GM23338 (cell line): ENCODE measurements around the gene ANKRD11. TPM values are rescaled to one million over a fixed set of nuclear protein-coding genes. Genes with fewer than 3 reads are reported as not detected.

ENCODE experiments used
- ATAC-seq: fragments of 200-7000 bp; cut with Tn5 transposase; 3 replicates; pipeline ENCODE4 v1.9.1; 2020
- DNase-seq: peaks from one replicate; pipeline ENCODE4 v3.0.0-alpha.2; 2015; ENCODE audit warnings: low spot score
- H2AFZ ChIP-seq: fragments of 200-600 bp; sonication (generic); 2 replicates; pipeline ENCODE4 v1.8.0; 2016; ENCODE audit warnings: antibody characterized with exemption, mild to moderate bottlenecking, moderate library complexity
- H3F3A ChIP-seq: fragments of 200-600 bp; sonication (generic); replicated peaks from 2 replicates; pipeline ENCODE4 v1.8.0; 2017; ENCODE audit warnings: antibody characterized with exemption, mixed run types, low read depth
- H3K27ac ChIP-seq: fragments of 200-600 bp; sonication (generic); 2 replicates; pipeline ENCODE4 v1.6.1; 2016; ENCODE audit warnings: low read depth
- H3K27me3 ChIP-seq: fragments of 200-600 bp; sonication (generic); 2 replicates; pipeline ENCODE4 v1.8.0; 2016; ENCODE audit warnings: mild to moderate bottlenecking, mixed run types, moderate library complexity; ENCODE audit not compliant: insufficient read depth
- H3K36me3 ChIP-seq: fragments of 200-600 bp; sonication (generic); 2 replicates; pipeline ENCODE4 v1.8.0; 2016; ENCODE audit warnings: mild to moderate bottlenecking; ENCODE audit not compliant: insufficient read depth
- H3K4me1 ChIP-seq: fragments of 200-600 bp; sonication (generic); 2 replicates; pipeline ENCODE4 v1.8.0; 2016; ENCODE audit warnings: mild to moderate bottlenecking, moderate library complexity; ENCODE audit not compliant: insufficient read depth
- H3K4me2 ChIP-seq: fragments of 200-600 bp; sonication (generic); 2 replicates; pipeline ENCODE4 v1.7.1; 2017; ENCODE audit warnings: mixed run types
- H3K4me3 ChIP-seq: fragments of 200-600 bp; sonication (generic); 2 replicates; pipeline ENCODE4 v1.6.1; 2016; ENCODE audit warnings: mixed run types
- H3K79me2 ChIP-seq: fragments of 200-600 bp; sonication (generic); replicated peaks from 2 replicates; pipeline ENCODE4 v1.8.0; 2017; ENCODE audit warnings: mild to moderate bottlenecking; ENCODE audit not compliant: insufficient read depth
- H3K9me2 ChIP-seq: fragments of 200-600 bp; sonication (generic); 2 replicates; pipeline ENCODE4 v1.8.0; 2017; ENCODE audit not compliant: insufficient read depth
- H4K20me1 ChIP-seq: fragments of 200-600 bp; sonication (generic); replicated peaks from 2 replicates; pipeline ENCODE4 v1.8.0; 2017; ENCODE audit warnings: mild to moderate bottlenecking; ENCODE audit not compliant: insufficient read depth
- H3K27ac Mint-ChIP-seq: 2 replicates; pipeline ENCODE4 v1.8.0; 2020; ENCODE audit warnings: inconsistent platforms, mild to moderate bottlenecking, moderate library complexity, mixed read lengths
- H3K27me3 Mint-ChIP-seq: 3 replicates; pipeline ENCODE4 v1.8.0; 2022; ENCODE audit warnings: low read depth, mild to moderate bottlenecking, moderate library complexity, mixed read lengths, inconsistent platforms; ENCODE audit not compliant: insufficient read depth, poor library complexity
- H3K36me3 Mint-ChIP-seq: 3 replicates; pipeline ENCODE4 v1.8.0; 2021; ENCODE audit warnings: low read depth, mild to moderate bottlenecking, inconsistent platforms, moderate library complexity, mixed read lengths
- H3K4me1 Mint-ChIP-seq: 3 replicates; pipeline ENCODE4 v1.8.0; 2020; ENCODE audit warnings: mild to moderate bottlenecking, inconsistent platforms, mixed read lengths
- H3K4me3 Mint-ChIP-seq: 3 replicates; pipeline ENCODE4 v1.8.0; 2021; ENCODE audit warnings: moderate library complexity, mild to moderate bottlenecking, inconsistent platforms, mixed read lengths
- H3K9me3 Mint-ChIP-seq: 3 replicates; pipeline ENCODE4 v1.8.0; 2020; ENCODE audit warnings: moderate library complexity, mild to moderate bottlenecking, inconsistent platforms, mixed read lengths
- CREB1 ChIP-seq: fragments of 250-450 bp; sonication (Bioruptor Pico); IDR thresholded peaks from 2 replicates; pipeline ENCODE4 v1.5.0; 2020; ENCODE audit warnings: low read depth, mild to moderate bottlenecking, moderate library complexity
- EZH2 ChIP-seq: fragments of 200-600 bp; sonication (generic); IDR thresholded peaks from one replicate; pipeline ENCODE4 v1.8.0; 2017; ENCODE audit warnings: antibody characterized with exemption, mild to moderate bottlenecking, low read depth; ENCODE audit not compliant: unreplicated experiment
- EZH2phosphoT487 ChIP-seq: fragments of 200-600 bp; sonication (generic); IDR thresholded peaks from one replicate; pipeline ENCODE4 v1.8.1; 2018; ENCODE audit warnings: antibody characterized with exemption; ENCODE audit not compliant: unreplicated experiment
- JUNB ChIP-seq: IDR thresholded peaks from one replicate; pipeline ENCODE4 v1.6.1; 2016; ENCODE audit warnings: antibody characterized with exemption; ENCODE audit not compliant: unreplicated experiment
- NANOG ChIP-seq: IDR thresholded peaks from 2 replicates; pipeline ENCODE4 v1.6.1; 2016; ENCODE audit warnings: antibody characterized with exemption, borderline replicate concordance
- POLR2AphosphoS5 ChIP-seq: IDR thresholded peaks from 2 replicates; pipeline ENCODE4 v1.6.1; 2016; ENCODE audit warnings: antibody characterized with exemption, low read depth
- STAT1 ChIP-seq: IDR thresholded peaks from one replicate; pipeline ENCODE4 v1.6.1; 2016; ENCODE audit warnings: antibody characterized with exemption; ENCODE audit not compliant: unreplicated experiment
- ZNF114 ChIP-seq: fragments of 250-450 bp; sonication (Bioruptor Pico); IDR thresholded peaks from 2 replicates; pipeline ENCODE4 v1.5.0; 2020; ENCODE audit warnings: mild to moderate bottlenecking, moderate library complexity
- ZNF331 ChIP-seq: fragments of 250-450 bp; sonication (Bioruptor Pico); IDR thresholded peaks from 2 replicates; pipeline ENCODE4 v1.5.0; 2020; ENCODE audit warnings: low read depth, mild to moderate bottlenecking, moderate library complexity
- polyA plus RNA-seq: library from polyadenylated mRNA; unstranded; fragments of >200 nt; fragmentation: Nextera tagmentation; extraction: Ambion mirVana; gene quantifications from 2 replicates; pipeline ENCODE4 v1.2.1, GENCODE V29; 2016
- total RNA-seq: library from RNA; depleted of rRNA; stranded (reverse); fragments of >200 nt; shearing (Covaris generic); gene quantifications from 2 replicates; pipeline ENCODE4 v1.2.3, GENCODE V29; 2014
- TF ChIP-seq, protein P1 (sequence below): IDR thresholded peaks from 2 replicates; pipeline ENCODE4 v1.6.1; 2016; ENCODE audit warnings: antibody characterized with exemption
- TF ChIP-seq, protein P2 (sequence below): IDR thresholded peaks from one replicate; pipeline ENCODE4 v1.6.1; 2018; ENCODE audit warnings: antibody characterized with exemption; ENCODE audit not compliant: unreplicated experiment
- TF ChIP-seq, protein P3 (sequence below), 2 experiments: fragments of 200-600 bp in 1 of 2; sonication (generic) in 1 of 2; conservative IDR thresholded peaks; 2 replicates each; pipeline versions ENCODE4 v1.5.1 to v1.6.1; 2016 to 2017; ENCODE audit warnings: antibody characterized with exemption in 2 of 2, low read depth in 2 of 2, mild to moderate bottlenecking in 2 of 2, moderate library complexity in 1 of 2

ANKRD11 gene
- total and polyA plus RNA-seq, 2 experiments from 2014 or later, result 130 to 159 TPM

DNA sequence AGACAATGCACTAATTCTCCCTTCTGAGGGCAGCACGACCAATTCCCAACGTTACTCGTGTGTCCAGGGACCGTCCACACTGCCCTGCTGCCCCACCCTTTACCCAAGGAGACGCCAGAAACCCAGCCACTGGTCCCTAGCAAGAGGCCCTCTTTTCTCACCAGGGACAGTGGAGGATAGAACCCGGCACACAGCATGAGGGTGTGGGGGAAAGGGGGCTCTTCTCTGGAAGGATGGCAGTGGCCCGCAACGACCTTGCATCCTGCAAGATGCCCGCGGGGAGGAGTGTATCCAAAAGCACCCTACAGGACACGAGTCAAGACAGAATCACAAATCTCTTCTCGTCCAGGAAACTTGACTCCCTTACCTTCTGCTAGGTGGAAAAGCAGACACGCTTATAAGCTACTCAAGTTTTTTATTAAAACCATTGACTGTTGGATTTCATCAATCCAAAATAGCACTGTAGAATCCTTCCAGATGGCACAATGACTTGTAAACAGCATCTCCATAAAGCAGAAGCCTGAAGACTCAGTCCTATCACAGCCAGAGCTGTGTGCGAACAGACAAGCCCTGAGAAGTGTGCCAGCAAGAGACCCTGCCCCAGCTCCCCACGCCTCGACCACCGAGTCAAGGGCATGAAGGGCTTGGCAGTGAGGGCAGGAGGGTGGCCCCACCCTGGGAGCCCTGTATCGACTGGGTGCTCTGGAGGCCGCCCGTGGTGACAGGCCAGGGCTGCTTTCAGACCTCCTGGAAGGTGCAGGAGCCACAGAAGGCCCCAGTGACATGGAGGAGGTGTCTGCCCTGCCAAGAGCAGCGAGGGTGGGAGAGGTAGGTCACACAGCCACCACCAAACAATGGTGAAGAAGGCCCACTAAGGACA is 103.8 kb downstream of the ANKRD11 start:
- H2AFZ ChIP-seq, result no peak overlapping the region
- H3K9me2 ChIP-seq, result no peaks in the 10 kb centered on the region
- peaks cover 29% of the 10 kb centered on the region for H3K4me1 ChIP-seq
- H4K20me1 ChIP-seq, result peaks cover 56% of the 10 kb centered on the region
- TF ChIP-seq NANOG (no peak), CREB1 (CRISPR knock-in tag) (no peak), ZNF331 (CRISPR knock-in tag) (no peak), JUNB (no peak), EZH2 (no peak), STAT1 (no peak), ZNF114 (no peak), POLR2AphosphoS5 (no peak), EZH2phosphoT487 (no peak)
- TF ChIP-seq, protein P1, sequence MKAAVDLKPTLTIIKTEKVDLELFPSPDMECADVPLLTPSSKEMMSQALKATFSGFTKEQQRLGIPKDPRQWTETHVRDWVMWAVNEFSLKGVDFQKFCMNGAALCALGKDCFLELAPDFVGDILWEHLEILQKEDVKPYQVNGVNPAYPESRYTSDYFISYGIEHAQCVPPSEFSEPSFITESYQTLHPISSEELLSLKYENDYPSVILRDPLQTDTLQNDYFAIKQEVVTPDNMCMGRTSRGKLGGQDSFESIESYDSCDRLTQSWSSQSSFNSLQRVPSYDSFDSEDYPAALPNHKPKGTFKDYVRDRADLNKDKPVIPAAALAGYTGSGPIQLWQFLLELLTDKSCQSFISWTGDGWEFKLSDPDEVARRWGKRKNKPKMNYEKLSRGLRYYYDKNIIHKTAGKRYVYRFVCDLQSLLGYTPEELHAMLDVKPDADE, result no peak
- TF ChIP-seq, protein P2, sequence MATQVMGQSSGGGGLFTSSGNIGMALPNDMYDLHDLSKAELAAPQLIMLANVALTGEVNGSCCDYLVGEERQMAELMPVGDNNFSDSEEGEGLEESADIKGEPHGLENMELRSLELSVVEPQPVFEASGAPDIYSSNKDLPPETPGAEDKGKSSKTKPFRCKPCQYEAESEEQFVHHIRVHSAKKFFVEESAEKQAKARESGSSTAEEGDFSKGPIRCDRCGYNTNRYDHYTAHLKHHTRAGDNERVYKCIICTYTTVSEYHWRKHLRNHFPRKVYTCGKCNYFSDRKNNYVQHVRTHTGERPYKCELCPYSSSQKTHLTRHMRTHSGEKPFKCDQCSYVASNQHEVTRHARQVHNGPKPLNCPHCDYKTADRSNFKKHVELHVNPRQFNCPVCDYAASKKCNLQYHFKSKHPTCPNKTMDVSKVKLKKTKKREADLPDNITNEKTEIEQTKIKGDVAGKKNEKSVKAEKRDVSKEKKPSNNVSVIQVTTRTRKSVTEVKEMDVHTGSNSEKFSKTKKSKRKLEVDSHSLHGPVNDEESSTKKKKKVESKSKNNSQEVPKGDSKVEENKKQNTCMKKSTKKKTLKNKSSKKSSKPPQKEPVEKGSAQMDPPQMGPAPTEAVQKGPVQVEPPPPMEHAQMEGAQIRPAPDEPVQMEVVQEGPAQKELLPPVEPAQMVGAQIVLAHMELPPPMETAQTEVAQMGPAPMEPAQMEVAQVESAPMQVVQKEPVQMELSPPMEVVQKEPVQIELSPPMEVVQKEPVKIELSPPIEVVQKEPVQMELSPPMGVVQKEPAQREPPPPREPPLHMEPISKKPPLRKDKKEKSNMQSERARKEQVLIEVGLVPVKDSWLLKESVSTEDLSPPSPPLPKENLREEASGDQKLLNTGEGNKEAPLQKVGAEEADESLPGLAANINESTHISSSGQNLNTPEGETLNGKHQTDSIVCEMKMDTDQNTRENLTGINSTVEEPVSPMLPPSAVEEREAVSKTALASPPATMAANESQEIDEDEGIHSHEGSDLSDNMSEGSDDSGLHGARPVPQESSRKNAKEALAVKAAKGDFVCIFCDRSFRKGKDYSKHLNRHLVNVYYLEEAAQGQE, result no peak
- TF ChIP-seq, protein P3, sequence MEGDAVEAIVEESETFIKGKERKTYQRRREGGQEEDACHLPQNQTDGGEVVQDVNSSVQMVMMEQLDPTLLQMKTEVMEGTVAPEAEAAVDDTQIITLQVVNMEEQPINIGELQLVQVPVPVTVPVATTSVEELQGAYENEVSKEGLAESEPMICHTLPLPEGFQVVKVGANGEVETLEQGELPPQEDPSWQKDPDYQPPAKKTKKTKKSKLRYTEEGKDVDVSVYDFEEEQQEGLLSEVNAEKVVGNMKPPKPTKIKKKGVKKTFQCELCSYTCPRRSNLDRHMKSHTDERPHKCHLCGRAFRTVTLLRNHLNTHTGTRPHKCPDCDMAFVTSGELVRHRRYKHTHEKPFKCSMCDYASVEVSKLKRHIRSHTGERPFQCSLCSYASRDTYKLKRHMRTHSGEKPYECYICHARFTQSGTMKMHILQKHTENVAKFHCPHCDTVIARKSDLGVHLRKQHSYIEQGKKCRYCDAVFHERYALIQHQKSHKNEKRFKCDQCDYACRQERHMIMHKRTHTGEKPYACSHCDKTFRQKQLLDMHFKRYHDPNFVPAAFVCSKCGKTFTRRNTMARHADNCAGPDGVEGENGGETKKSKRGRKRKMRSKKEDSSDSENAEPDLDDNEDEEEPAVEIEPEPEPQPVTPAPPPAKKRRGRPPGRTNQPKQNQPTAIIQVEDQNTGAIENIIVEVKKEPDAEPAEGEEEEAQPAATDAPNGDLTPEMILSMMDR (conservative IDR thresholded peaks at IDR 0.05; ENCODE audit: low read depth in 2 of 2), result no peak
- peaks cover 71% of the 10 kb centered on the region for H3K4me1 Mint-ChIP-seq
- H3K79me2 ChIP-seq, result peaks cover 94% of the 10 kb centered on the region
- H3K27ac Mint-ChIP-seq, result peak overlapping the region; percentile 8; the same call in 1 of the 2 replicates
- ATAC-seq (no peak), DNase-seq (no peak)
- H3K4me2 ChIP-seq, result no peak overlapping the region
- H3K27me3 ChIP-seq, result no peaks in the 10 kb centered on the region
- no peak overlapping the region for H3K27ac ChIP-seq
- H3K36me3 Mint-ChIP-seq, result peaks cover 13% of the 10 kb centered on the region
- H3K36me3 ChIP-seq, result no peaks in the 10 kb centered on the region
- H3K9me3 Mint-ChIP-seq, result no peaks in the 10 kb centered on the region; the same call in 1 of the 3 replicates
- H3F3A ChIP-seq, result peaks cover 2% of the 10 kb centered on the region; the same call in 1 of the 2 replicates
- no peak overlapping the region for H3K4me3 ChIP-seq
- no peak overlapping the region for H3K4me3 Mint-ChIP-seq
- peaks cover 19% of the 10 kb centered on the region for H3K27me3 Mint-ChIP-seq
